ENCODE data around the gene NKD2.

Gene NKD2

DNA sequence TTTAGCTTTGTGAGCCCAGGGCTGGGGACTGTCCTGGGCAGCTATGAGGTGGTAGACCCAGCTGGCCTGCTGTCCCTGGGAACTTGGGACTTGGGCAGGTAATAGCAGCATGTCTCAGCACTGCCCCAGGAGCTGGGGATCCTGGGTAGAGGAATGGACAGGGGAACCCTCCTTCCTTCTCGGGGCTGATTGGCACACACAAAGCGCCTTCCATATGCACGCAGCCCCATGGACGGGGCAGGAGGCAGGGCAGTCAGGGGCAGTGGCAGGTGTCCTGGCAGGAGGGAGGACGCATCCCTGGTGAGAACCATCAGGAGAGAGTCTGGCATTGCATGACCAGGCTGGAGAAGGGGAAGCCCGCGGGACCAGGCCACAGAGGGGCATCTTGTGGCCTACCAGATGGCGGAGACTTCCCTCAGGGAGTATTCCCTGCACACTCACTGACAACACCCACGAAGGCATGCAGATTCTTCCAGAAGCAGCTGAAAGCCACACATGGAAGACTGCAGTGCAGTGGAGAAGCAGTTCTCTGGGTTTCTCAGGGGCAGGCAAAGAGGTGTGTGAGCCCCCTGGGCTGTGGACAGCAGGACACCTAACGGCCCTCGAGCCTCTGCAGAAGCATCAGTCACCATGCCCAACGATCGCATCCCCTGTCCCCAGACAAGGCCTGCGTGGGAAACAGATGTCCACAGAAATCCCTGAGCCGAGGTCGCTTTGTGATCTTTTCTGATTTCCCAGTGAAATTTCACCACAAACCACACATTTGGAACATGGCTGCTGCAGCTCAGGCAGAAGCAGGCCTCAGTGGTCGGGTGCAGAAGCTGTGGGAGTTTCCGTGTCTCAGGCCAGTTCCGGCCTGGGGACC is 7.0 kb upstream of the NKD2 start:
- no peak for DNase-seq

DNA sequence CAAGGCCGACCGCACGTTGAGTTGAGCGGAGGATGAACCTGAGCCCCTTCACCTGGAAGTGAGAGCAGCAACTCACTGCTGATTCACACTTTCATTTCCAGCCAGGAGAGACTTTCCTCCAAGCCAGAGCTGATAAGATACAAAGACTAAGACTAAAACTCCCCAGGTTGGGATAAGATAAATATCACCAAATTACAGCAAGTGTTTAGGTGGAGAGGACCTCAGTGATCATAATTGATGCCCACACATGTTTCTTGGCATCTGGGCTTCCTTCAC is 6.4 kb upstream of the NKD2 start:
- DNase-seq, result no peak

DNA sequence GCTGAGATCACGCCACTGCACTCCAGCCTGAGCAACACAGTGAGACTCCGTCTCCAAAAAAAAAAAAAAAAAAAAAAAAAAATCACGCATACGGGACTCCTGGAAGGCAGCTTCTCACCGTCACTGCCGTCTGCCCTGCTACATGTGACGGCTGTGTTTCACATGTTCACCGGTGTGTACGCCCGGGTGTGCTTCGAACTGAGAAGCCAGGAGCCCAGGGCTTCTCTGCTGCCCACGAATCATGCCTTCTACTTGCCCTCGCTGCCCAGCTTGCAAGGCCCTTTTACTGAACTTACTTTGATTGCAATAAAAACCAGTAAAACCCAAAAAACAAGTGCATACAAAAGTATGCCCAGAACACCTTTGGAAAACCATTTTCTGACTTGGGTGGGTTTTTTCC is 5.8 kb upstream of the NKD2 start:
- DNase-seq, result no peak

DNA sequence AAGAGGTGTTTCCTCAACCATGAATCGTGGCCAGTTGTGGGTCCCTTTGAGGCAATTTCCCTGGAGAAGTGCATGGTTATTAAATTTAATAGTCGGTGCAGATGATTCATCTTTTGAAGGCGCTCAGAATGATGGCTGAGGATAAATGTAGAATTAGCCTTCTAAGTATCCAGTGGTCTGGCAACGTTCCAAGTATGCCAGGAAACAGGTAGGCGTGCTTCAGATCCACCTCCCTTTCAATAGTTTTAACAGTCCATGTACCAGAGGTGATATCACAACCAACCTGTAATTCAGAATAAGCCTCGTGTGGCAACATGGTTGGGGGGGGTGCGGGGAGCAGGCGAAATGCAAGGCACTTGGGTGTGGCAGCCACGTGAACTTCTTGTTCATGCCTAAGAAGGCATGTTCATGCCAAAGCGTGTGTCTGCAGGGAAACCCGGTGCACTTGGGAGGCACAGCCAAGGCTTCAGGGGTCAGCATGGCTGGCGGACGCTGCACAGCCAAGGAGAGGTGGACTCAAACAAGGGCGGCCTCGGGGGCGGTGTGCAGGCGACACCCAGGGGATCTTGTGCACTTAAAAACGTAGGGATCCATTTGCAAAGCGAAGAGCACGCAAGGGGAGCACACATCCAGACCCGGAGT is 5.2 kb upstream of the NKD2 start:
- peak; percentile 15 to 21 for DNase-seq

DNA sequence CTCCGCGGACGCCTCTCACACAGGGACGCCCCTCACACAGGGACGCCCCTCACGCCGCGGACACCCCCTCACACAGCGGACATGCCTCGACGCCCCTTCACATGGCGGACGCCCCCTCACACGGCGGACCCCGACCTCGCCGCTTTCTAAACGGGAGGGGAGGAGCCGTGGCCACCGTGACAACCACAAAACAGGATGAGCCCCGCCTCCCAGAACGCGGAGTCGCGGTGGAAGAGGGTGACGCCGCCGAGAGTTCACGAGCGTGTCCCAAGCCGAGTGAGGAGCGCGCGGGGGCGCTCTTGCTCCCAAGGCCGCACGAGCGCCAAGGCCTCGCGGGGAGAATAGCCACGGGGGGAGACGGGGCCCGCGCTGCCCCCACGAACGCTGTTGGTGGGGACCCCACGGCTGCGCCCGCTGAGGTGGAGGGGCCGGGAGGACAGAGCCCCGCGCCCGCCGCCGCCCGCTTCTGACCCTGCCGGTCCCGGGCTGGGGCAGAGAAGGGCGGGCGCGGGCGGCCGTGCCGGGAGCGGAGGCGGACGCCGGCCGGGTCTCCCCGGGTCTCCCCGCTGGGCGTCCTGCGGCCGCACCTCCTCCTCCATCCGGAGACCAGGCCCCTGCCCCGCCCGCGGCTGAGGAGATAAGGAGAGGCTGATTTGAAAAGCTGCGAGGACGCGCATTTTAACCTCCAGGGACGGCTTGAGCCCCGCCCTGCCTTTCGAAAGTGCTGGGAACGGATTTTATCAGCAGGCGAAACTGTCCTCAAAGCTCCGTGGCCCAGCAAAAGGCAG is 3.9 kb upstream of the NKD2 start:
- DNase-seq, result peak; percentile 43 to 49

DNA sequence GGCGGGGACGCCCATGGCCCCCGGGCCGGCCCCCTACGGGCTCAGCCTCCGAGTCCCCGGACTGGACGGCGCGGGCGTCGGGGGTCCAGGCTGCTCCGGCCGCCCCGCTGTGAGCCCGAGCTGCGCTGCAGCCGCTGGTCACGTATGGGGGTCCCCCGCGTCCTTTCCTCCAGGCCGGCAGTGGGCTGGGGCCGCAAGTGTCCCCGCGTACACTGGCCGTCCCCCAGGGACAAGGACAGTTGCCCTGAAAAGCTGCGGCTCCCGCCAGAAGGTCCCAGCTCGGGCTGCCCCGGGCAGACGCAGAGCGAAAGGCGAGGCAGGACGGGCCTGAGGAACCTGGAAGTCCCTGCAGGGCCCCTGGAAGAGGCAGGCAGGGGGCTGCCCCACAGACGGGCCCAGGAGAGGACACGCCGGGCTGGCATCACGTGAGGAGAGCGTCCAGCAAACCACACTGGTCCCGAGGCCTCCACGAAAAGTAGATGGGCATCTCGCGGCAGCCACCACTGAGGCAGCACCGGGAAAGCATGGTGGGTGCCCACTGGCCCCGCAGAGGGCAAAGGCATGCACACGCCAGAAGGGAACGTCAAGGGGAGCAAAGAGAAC is 3.3 kb upstream of the NKD2 start:
- DNase-seq, result no peak

DNA sequence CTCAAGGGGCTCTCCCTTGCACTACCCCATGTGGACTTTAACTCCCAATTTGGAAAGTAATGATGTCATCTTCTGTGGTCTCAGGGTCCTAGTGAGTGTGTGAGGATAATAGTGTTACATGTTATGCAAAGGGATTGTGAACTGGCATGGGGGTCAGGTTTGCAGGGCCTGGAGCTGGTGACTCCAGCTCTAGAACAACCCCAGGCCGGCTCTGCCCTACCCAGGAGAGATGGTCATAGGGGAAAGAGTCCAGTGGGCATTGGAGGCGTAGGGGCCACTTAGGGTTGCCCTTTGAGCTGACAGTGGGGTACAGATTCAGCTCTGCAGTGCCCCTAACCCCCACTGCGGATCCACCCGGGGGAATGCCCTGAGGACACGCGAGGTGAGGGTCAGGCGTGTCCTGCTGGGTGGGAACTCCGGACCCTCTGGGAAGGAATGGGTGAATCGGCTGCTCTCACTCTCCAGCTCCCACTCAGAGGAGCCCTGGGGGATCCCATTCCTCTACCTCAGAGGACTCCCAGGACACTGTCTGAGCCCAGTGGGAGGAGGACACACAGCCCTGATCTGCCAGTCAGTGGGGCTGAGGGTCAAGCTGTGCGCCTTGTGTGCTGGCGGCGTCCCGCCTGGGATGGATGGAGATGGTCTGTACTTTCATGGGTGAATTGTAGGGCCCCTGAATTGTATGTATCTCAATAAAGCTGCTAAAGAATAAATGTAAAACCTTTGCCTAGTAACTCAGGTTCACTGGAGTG is 2.5 kb upstream of the NKD2 start:
- DNase-seq, result no peak

DNA sequence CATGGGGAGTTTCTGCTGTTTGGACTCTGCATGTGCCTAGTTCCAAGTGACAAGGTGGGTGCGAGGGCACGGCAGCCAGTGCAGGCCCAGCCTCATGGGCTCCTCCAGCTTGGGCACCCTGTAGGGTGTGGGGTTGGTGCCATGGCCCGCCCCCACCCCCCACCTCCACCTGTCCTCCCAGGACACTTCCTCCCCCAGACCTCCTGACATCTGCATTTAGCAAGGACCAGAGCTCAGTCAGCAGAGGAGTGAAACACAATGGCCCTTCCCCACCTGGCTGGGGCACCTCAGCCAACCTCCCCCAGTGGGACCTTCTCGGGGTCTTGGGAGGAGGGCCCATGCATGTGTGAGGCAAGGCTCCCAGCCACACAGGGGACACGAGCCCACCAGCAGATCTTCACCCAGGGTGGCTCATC is 1.9 kb upstream of the NKD2 start:
- no peak for DNase-seq

DNA sequence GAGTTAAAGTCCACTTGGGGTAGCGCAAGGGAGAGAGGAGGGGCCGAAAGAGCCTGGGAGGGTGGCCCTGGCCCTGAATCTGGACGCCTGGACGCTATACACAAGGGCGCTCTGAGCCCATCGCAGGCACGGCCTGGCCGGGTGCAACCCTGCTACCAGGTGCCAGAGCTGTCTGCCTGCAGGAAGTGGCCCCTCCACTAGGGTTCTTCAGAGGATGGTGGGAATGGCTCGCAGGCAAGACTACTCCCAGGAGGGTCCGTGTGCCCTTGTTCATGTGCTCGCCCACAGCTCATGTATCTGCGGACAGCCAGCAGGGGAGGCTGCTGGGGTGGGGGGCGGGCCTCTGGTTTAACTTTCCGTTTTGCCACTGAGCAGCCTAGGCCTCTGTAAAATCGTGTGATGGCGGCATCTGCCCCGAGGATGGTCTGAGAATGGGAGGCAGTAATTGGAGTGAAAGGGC is 1.4 kb upstream of the NKD2 start:
- no peak for DNase-seq

DNA sequence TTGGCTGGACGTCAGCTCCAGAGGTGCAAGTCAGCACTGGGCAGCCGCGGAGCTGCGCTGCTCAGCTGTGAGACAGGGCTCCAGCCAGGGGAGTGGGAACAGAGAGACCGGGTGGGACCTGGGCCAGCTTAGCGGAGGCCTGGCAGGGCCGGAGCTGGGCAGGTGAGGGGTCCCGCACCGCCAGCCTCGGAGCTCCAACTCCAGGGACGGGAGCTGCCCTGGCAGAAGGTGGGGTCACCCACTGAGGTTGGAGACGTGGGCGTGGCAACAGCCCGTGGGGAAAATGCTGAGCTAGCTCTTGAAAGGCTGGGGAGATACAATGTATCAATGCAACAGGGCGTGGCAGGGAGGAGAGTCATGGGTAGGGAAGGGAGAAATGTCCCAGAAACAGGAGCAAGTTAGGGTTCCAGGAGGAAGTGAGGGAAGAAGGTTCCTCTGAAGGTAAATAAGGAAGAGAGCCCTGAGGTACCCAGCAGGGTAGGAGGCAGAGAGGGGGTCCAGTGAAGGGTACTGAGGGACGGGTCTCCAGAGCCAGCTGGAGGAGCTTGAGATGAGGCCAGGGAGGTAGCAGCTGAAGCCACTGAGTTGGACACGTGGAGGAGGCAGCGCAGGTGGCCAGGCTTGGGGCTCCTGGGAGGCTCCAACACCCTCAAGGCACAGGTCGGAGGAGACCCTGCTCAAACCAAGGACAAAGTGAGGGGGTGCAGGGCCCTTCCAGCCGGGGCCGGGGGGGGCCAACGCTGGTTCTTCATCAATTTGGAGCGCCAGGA is 736 bp upstream of the NKD2 start:
- no peak for DNase-seq

DNA sequence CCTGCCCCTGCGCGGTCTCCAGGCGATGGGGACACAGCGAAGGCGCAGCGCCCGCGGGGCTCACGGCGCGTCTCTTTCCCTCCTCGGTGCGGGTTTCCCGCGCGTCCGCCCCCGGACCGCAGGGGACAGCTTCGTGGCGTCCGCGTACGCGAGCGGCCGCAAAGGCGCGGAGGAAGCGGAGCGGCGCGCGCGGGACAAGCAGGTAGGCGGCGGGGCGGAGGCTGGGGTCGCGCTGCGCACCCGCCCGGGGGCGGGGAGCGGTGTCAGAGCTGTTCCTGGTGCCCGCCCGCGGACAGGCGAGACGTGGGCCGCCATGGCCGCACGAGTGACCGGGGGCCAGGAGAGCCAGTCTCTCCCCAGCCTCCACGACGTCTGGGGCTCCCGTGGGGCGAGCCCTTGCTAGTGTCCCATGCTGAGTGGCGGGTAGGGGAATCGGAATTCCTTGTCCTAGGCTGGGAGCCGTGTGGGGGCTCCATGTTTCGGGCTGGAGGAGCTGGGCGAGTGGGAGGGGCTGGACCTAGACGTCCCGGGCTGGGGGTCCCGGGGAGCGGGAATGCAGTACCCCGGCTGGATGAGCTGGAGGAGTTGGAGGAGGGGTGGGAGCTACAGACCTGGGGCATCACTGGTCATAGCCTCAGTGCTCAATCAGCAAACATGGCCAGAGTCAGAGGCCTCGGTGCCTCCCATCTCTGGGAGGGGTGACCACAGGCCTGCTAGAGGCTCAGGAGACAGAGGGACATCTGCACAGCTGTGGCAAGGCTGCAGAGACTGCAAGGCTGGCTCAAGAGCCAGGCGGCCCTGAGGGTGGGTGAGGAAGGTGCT is 968 bp downstream of the NKD2 start:
- no peak for DNase-seq

DNA sequence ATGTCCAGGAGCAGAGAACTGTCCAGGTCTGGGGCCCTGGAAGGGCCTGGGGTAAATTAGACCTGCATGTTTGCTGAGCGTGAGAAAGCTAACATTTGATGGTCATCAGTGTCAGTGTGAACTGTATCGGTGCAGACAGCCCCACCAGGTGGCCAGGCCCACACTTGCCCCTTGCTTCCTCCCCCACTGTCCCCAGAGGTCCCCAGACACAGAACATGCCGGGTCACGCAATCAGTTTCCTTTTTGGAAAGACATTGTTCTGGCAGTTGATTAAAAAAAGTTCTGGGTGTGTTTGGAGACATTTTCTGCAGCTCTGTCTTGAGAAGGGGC is 1.5 kb downstream of the NKD2 start:
- no peak for DNase-seq

DNA sequence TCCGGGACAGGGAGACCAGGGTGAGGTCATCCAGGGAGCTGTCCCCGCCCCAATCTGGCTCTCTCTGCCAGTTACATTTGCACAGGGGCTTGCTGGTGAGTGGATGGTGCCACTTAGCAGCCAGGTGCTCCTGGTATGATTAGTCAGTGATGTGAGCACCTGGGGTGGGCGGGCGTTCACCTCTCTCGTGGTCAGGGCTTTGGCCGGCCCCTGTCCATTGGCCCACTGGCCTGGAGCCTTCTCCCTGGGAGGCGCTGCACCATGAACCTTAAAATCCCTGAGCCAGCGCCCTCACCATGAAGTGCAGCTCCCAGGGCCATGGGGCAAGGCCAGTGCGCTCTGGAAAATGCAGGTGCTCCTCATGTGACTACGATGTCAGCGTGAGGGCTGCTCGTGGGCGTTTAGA is 2.0 kb downstream of the NKD2 start:
- no peak for DNase-seq

DNA sequence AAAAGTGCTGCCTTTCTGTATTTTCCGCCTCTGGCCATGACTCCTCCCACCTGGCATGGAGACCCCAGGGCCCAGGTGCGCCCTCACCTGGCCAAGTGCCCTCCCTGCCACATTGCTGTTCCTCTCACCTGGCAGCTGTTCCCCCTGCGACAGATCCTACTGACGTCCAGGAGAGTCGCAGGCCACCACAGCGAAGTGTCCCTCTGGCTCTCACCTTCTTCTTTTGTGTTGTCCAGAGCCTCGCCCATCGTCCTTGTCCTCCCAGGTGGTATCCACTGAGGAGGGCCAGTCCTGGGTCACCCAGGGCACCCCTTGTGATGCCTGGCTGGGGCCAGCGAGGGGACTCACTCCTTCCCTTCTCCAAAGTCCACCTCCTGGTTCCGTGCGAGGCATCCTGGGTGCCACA is 2.6 kb downstream of the NKD2 start:
- peak; percentile 39 to 40 for DNase-seq

DNA sequence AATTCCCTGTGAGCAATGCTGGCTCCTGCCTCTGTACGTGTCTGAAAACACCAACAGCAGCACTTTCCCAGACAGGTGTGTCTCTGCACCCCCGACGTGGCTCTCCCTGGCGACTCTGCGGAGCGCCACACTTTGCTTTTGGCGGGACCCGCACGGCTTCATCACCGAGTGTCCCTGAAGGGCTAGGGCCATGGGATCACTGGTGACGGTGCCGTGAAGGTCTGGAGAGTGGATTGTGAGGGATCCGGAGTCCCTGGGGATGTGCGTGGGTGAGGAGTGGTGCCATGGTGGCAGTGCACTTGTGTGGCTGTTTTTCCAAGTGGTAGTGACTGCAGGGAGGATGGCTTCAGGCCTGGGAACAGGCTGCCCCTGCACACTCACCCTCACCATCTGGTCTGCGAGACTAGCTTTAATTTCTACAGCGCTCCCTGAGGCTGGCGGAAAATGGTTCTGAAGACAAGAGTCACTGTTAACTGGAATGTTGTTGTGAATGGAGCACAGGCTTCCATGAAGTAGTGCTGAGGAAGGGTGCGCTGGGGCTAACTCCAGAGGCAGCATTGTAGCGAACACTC is 3.2 kb downstream of the NKD2 start:
- DNase-seq, result no peak

DNA sequence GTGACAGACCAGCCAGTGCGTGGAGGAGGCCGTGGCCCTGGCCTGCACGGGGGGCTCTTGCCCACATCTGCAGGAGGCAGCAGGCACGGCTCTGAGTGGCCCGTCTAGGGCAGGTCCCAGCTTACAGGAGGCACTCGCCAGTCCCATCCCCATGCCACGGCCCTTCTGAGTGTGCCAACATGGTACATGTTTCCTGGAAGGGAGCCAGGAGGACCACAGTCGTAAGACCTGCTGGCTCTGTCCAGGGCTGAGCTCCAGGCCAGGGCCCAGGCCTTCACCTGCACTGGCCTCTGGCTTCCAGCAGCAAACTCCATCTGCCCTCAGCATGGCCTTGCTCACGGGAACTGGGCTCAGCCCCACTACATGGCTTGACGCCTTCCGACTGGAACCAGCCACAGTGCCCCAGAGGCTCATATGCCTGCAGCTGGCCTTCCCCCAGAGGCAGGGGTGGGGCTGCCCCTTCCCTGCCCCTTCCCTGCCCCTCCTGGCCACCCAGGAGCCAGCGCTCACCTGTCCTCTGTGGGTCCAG is 3.8 kb downstream of the NKD2 start:
- no peak for DNase-seq

DNA sequence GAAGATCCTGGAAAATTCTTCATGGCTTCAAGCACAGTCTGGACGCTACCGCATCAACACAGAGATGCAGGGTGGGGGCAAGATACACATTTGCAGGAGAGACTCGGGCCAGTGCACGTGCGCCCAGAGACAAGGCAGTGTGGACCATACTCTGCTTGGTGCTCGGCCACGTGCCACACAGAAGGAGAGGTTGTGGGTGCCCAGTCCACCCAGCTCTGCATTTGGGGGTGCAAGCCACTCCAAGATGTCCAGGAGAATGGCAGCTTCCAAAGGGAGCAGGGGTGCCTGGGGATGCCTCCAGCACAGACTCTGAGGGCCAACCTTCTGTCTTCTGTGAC is 4.3 kb downstream of the NKD2 start:
- no peak for DNase-seq

DNA sequence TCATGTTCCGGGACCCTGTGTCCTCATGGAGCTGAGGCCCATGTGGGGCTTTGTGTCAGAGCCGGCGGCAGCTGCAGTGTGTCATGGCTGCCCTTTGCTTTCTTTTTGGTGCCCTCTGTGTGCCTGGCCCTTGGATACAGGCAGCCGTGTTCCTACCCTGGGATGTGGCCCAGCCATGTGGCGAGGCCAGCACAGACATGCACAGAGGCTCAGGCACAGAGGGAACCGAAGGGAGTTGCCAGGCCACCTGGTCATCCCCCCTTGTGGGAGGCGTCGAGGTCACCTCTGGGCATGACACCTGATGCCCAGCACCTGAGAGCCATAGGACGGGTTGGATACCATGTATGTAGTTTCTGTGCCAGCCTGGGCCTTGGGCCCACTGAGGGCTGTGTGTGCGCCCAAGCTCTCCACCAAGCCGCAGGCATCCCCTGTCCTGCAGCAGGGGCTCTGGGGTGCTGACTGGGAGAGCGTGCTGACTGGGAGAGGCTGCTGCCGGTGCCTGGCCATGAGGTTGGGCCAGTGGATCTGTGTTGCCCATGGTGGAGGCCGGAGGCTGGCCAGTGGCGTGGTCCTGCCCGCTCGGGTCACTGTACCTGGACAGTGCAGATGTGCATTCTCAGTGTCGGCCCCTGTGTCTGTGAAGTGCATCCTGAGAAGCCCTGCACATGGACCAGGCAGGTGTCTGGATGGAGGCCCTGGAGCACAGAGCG is 4.8 kb downstream of the NKD2 start:
- no peak for DNase-seq

DNA sequence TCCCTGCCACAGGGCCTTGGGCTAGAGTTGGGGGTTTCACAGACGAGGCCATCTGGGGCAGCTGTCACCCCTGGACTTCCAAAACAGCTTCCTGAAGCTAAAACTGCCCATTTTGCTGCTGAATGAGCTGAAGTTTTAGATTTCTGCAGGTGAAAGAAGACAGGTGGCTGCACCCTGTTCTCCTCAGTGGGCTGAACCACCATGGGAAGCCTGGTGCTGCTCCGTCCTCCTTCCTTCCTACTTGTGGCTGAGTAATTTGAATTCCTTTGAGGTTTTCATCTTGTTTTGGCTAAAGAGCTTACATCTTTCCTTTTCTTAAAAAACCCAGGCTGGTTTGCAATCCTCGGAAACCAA is 5.3 kb downstream of the NKD2 start:
- DNase-seq, result no peak

DNA sequence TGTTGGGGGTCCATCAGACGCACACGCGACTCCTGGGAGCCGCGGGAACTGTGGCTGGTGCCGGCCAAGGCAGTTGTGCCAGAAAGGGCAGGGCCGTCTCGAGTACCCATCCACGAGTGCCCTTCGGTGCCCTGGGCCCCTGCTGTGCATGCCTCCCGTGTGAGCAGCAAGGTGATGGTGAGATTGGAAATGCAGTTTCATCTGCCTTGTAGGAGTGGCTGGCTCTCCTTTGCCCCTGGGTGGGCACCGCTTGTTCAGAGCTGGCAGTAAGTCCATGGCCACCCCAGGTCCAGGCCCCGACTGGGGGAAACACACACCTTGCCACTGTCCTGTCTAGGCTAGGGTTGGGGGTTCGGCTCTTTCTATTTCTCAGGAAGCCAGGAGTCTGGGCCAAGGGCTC is 5.7 kb downstream of the NKD2 start:
- no peak for DNase-seq
